Effector memory CD8-positive, alpha-beta T cell (primary cell): Measurements from ENCODE around the gene FOXO3.
"Not testable (repeated sequence)": the region's sequence is repeated elsewhere in the genome, so short reads cannot be mapped to it uniquely, and the experiment has no call there.

Experiments used
- ATAC-seq: fragments of 150-1000 bp; cut with Tn5 transposase; replicated peaks from 2 replicates; pipeline ENCODE4 v1.10.0; 2021; ENCODE audit warnings: mild to moderate bottlenecking, moderate library complexity
- DNase-seq, 3 experiments: peaks; one replicate each; pipeline ENCODE4 v3.0.0; 2021
- H3K27ac Mint-ChIP-seq, 2 donors: one replicate each; pipeline ENCODE4 v1.8.0; 2022; ENCODE audit warnings: mild to moderate bottlenecking in 2 of 2, mixed read lengths in 2 of 2, moderate library complexity in 2 of 2
- H3K27me3 Mint-ChIP-seq, 2 donors: one replicate each; pipeline ENCODE4 v1.8.0; 2022; ENCODE audit warnings: mixed read lengths in 2 of 2
- H3K36me3 Mint-ChIP-seq: one replicate; pipeline ENCODE4 v1.8.0; 2022; ENCODE audit warnings: mild to moderate bottlenecking, moderate library complexity, mixed read lengths; ENCODE audit not compliant: insufficient read depth
- H3K4me1 Mint-ChIP-seq, 2 donors: one replicate each; pipeline ENCODE4 v1.8.0; 2022; ENCODE audit warnings: low read depth in 2 of 2, mixed read lengths in 2 of 2
- H3K4me3 Mint-ChIP-seq, 2 donors: one replicate each; pipeline ENCODE4 v1.8.0; 2022; ENCODE audit warnings: mild to moderate bottlenecking in 2 of 2, mixed read lengths in 2 of 2, moderate library complexity in 2 of 2
- H3K9me3 Mint-ChIP-seq, 2 donors: one replicate each; pipeline ENCODE4 v1.8.0; 2022; ENCODE audit warnings: mixed read lengths in 2 of 2

FOXO3 gene

DNA sequence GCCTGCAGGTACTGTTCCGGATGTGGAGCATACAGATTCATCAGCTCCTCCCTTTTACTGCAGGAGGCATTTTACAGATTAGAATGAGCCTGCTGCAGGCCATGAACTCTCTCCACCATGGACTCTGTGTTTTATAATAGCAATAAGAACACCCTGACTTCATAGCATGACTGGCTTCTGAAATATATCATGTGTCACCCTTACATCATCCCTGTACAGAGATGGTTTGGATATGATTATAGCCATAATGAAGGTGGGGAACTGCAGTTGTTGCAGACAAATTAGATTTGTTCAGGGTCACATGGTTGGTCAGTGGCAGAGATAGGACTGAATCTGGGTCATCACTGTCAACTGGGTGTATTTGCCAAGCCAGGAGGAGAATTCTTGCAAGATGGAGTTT is 100.7 kb downstream of the FOXO3 start:
- no peaks in the 10 kb centered on the region for H3K9me3 Mint-ChIP-seq
- H3K27ac Mint-ChIP-seq, result no peak overlapping the region
- no peak overlapping the region for H3K4me3 Mint-ChIP-seq
- DNase-seq (no peak), ATAC-seq (no peak)
- H3K4me1 Mint-ChIP-seq, result peaks cover 25 to 45% of the 10 kb centered on the region in 2 donors
- H3K27me3 Mint-ChIP-seq, result no peaks in the 10 kb centered on the region
- H3K36me3 Mint-ChIP-seq, result peaks cover 16% of the 10 kb centered on the region

GRCh38 chr6:108661982-108662381 is 101.3 kb downstream of the FOXO3 start:
- peaks cover 29 to 45% of the 10 kb centered on the region in 2 donors for H3K4me1 Mint-ChIP-seq
- peaks cover 16% of the 10 kb centered on the region for H3K36me3 Mint-ChIP-seq
- H3K27me3 Mint-ChIP-seq, result no peaks in the 10 kb centered on the region
- no peaks in the 10 kb centered on the region for H3K9me3 Mint-ChIP-seq
- ATAC-seq (no peak), DNase-seq (no peak)
- no peak overlapping the region for H3K27ac Mint-ChIP-seq
- no peak overlapping the region for H3K4me3 Mint-ChIP-seq

DNA sequence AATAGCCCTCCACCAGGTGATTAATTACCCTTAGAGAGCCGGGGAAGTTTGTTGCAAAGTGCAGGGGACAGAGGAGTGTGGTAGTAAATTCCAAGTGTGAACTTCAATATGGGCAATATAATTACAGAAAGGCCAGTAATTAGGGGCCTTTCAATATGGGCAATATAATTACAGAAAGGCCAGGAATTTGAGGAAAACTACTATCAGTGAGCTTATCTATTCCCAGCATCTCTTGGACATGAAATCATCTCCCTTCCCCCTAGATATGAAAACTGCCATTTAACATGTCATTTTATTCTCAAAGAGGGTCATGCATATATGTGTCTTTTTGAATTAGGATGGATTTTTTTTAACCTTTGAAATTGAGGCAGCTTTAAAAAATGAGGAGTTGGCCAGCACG is 102.0 kb downstream of the FOXO3 start:
- Mint-ChIP-seq H3K4me3 (no peak overlapping the region), H3K4me1 (peaks cover 33 to 45% of the 10 kb centered on the region in 2 donors), H3K9me3 (no peaks in the 10 kb centered on the region), H3K27me3 (no peaks in the 10 kb centered on the region), H3K36me3 (peaks cover 16% of the 10 kb centered on the region), H3K27ac (no peak overlapping the region)
- DNase-seq, result no peak
- no peak for ATAC-seq

GRCh38 chr6:108663494-108664064 is 102.9 kb downstream of the FOXO3 start:
- Mint-ChIP-seq H3K36me3 (peaks cover 17% of the 10 kb centered on the region), H3K4me1 (peaks cover 28 to 38% of the 10 kb centered on the region in 2 donors)
- H3K27me3 Mint-ChIP-seq, DNase-seq, H3K9me3 Mint-ChIP-seq, H3K4me3 Mint-ChIP-seq, ATAC-seq, H3K27ac Mint-ChIP-seq: not testable (repeated sequence)

DNA sequence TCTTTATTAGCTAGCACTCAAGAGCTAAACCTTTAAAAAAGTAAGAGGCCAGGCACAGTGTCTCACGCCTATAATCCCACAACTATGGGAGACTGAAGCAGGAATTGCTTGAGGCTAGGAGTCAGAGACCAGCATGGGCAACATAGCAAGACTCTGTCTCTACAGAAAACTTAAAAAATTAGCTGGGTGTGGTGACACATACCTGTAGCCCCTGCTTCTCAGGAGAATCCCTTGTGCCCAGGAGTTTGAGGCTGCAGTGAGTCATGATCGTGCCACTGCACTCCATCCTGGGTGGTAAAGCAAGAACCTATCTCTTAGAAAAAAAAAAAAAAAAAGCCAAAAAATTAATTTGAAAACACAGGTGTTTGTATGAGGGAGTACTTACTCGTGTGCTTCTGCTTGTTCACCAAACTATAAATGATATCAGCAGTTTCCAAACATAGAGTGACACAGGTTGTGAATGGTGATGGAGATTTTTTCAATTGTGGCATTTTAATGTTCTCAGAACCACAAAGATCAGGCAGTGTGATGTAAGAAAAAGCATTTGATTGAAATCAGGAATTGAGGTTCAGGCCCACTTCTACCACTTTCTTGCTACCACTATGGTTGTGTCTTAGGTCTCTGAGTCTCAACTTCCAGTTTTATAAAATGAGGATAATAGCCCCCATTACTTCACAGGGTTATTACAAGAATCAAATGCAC is 104.9 kb downstream of the FOXO3 start:
- Mint-ChIP-seq H3K27ac (peak overlapping the region in 1 of 2 donors; percentile 35), H3K4me3 (no peak overlapping the region), H3K4me1 (peaks cover 36 to 46% of the 10 kb centered on the region in 2 donors), H3K9me3 (no peaks in the 10 kb centered on the region), H3K27me3 (no peaks in the 10 kb centered on the region), H3K36me3 (peaks cover 19% of the 10 kb centered on the region)
- DNase-seq (no peak), ATAC-seq (no peak)

DNA sequence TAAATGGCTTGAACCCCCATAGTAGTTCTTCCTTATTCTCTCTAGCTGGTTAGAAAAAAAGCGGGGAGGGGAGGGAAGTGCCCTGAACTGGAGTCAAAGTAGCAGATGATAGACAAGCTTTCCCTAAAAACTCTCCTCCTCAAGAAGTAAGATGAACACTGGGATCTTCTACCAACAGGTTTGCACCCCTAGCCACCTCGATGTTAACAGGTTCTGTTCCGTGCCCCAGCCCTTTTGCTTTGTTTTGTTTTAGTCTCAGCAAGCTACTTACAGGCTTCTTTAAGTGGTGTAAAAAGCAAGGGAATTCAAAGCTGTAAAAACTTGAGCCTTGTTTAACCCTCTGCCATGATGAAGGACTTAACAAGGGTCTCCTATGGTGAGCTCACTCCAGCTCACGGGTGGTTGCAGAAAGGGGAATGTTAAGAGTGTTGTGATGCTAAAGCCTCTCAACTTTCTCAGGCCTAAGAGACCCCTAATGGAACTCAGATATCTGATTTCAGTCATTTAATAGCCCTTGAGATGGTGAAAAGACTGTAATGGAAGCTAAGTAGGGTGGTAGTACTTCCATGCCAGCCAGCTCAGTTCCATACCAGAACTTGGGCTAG is 106.0 kb downstream of the FOXO3 start:
- H3K27me3 Mint-ChIP-seq, result no peaks in the 10 kb centered on the region
- no peak for ATAC-seq
- H3K4me3 Mint-ChIP-seq, result no peak overlapping the region
- peaks cover 17% of the 10 kb centered on the region for H3K36me3 Mint-ChIP-seq
- no peak for DNase-seq
- peak overlapping the region in 1 of 2 donors; percentile 16 for H3K27ac Mint-ChIP-seq
- peaks cover 38 to 50% of the 10 kb centered on the region in 2 donors for H3K4me1 Mint-ChIP-seq
- H3K9me3 Mint-ChIP-seq, result no peaks in the 10 kb centered on the region

DNA sequence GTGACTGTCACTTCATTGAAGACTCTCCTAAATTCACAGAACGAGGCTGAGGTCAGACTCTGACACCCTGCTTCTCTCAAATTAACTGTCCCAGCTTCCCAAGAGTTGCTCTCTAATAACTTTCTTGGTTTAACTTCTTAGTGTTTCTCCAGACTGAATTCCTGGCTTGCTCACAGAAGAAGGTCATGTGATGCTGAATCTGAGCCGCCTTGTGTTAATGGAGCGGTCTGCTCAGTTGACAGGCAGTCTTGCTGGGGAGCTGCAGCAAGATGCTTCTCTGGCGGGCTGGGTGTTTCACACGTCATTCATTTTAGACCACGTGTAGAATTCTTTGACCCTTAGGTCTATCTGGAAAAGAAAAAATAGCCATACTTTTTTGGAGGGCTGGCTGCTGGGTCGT is 107.3 kb downstream of the FOXO3 start:
- ATAC-seq, result no peak
- DNase-seq, result no peak

GRCh38 chr6:108669673-108670072 is 109.0 kb downstream of the FOXO3 start:
- peaks cover 13% of the 10 kb centered on the region for H3K36me3 Mint-ChIP-seq
- DNase-seq, result no peak
- ATAC-seq, result no peak
- peaks cover 48 to 61% of the 10 kb centered on the region in 2 donors for H3K4me1 Mint-ChIP-seq
- no peaks in the 10 kb centered on the region for H3K9me3 Mint-ChIP-seq
- H3K27me3 Mint-ChIP-seq, result no peaks in the 10 kb centered on the region
- no peak overlapping the region for H3K27ac Mint-ChIP-seq
- H3K4me3 Mint-ChIP-seq, result no peak overlapping the region

More for the DNA sequence above, 107.3 kb downstream of the FOXO3 start:
- Mint-ChIP-seq H3K4me3 (no peak overlapping the region), H3K9me3 (no peaks in the 10 kb centered on the region), H3K36me3 (peaks cover 14% of the 10 kb centered on the region), H3K27ac (no peak overlapping the region), H3K4me1 (peaks cover 37 to 50% of the 10 kb centered on the region in 2 donors), H3K27me3 (no peaks in the 10 kb centered on the region)

GRCh38 chr6:108671175-108671574 is 110.5 kb downstream of the FOXO3 start:
- Mint-ChIP-seq H3K9me3 (no peaks in the 10 kb centered on the region), H3K36me3 (peaks cover 9% of the 10 kb centered on the region), H3K4me3 (no peak overlapping the region), H3K4me1 (peaks cover 54 to 65% of the 10 kb centered on the region in 2 donors), H3K27ac (peak overlapping the region; percentile 31 to 63), H3K27me3 (no peaks in the 10 kb centered on the region)
- ATAC-seq (no peak), DNase-seq (no peak)

DNA sequence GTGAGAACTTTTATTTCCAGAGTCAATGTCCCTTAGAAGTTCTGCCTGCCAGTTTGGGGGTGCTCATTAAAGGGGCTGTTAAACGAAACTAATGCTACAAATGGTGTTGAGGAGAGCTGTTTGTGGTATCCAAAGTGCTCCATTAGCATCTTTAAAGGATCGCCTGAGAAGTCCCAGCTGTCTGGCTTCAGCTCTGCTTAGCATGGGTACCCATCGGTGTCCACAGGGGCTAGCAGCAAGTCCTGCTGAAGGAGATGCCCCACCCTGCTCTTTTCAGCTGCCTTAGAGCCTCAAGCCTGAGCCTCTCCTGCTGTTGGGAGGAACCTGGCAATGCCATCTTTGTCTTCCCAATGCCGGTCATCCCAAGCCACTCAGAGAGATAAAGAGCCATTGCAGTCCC is 111.1 kb downstream of the FOXO3 start:
- Mint-ChIP-seq H3K36me3 (peaks cover 7% of the 10 kb centered on the region), H3K27ac (peak overlapping the region in 1 of 2 donors; percentile 65), H3K4me1 (peaks cover 50 to 62% of the 10 kb centered on the region in 2 donors), H3K9me3 (no peaks in the 10 kb centered on the region), H3K27me3 (no peaks in the 10 kb centered on the region), H3K4me3 (no peak overlapping the region)
- ATAC-seq (no peak), DNase-seq (no peak)

GRCh38 chr6:108672641-108673040 is 111.9 kb downstream of the FOXO3 start:
- Mint-ChIP-seq H3K4me3 (no peak overlapping the region), H3K27me3 (no peaks in the 10 kb centered on the region), H3K36me3 (peaks cover 7% of the 10 kb centered on the region), H3K9me3 (no peaks in the 10 kb centered on the region), H3K27ac (peak overlapping the region in 1 of 2 donors; percentile 65), H3K4me1 (peaks cover 50 to 60% of the 10 kb centered on the region in 2 donors)
- ATAC-seq (no peak), DNase-seq (no peak)

DNA sequence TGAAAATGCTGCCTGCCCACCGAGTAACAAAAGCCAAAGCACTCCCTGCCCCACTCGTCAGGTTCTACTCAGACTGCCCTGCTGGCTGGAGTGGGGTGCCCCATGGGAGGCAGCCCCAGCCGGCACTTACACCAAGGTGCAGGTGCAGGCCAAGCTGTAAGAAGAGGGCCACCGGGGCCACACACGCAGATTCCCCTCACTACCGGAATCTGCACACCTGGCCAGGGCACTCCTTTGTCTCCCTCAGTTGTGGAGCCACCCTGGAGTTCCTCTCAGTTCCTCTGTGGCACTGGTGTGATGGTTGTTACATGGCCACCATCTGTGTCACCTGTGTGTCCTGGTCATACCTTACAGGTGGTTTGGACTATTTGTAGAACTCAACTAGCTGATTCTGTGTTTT is 112.4 kb downstream of the FOXO3 start:
- Mint-ChIP-seq H3K27me3 (no peaks in the 10 kb centered on the region), H3K4me3 (no peak overlapping the region), H3K9me3 (no peaks in the 10 kb centered on the region), H3K36me3 (peaks cover 9% of the 10 kb centered on the region), H3K4me1 (peaks cover 50 to 64% of the 10 kb centered on the region in 2 donors), H3K27ac (peak overlapping the region; percentile 65 to 80)
- DNase-seq (no peak), ATAC-seq (no peak)

DNA sequence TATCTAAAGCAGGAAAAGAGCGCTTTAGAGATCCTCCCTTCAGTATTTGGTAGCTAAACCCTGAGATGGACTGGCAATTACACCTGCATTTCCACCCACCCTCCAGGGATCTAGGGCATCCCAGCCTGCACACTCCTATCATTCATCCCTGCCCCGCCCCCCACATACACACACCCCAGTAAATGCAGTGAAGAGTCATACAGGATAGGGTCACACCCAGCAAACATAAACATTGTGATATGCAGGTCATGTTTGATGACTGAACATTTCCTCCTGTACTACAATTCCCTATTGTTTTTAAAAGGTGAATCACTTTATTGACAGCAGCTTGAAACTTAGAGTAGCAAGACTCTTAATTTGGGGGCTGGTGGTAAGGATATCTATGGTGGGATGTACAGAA is 112.9 kb downstream of the FOXO3 start:
- Mint-ChIP-seq H3K36me3 (peaks cover 11% of the 10 kb centered on the region), H3K9me3 (no peaks in the 10 kb centered on the region), H3K4me3 (no peak overlapping the region), H3K4me1 (peaks cover 50 to 64% of the 10 kb centered on the region in 2 donors), H3K27me3 (no peaks in the 10 kb centered on the region), H3K27ac (peak overlapping the region; percentile 65 to 80)
- ATAC-seq, result no peak
- no peak for DNase-seq
